GM23338 (cell line): ENCODE measurements around the gene CX3CL1. TPM values are rescaled to one million over a fixed set of nuclear protein-coding genes. Genes with fewer than 3 reads are reported as not detected.

Experiments
- ATAC-seq: fragments of 200-7000 bp; cut with Tn5 transposase; 3 replicates; pipeline ENCODE4 v1.9.1; 2020
- DNase-seq: peaks from one replicate; pipeline ENCODE4 v3.0.0-alpha.2; 2015; ENCODE audit warnings: low spot score
- H2AFZ ChIP-seq: fragments of 200-600 bp; sonication (generic); 2 replicates; pipeline ENCODE4 v1.8.0; 2016; ENCODE audit warnings: antibody characterized with exemption, mild to moderate bottlenecking, moderate library complexity
- H3F3A ChIP-seq: fragments of 200-600 bp; sonication (generic); replicated peaks from 2 replicates; pipeline ENCODE4 v1.8.0; 2017; ENCODE audit warnings: antibody characterized with exemption, mixed run types, low read depth
- H3K27ac ChIP-seq: fragments of 200-600 bp; sonication (generic); 2 replicates; pipeline ENCODE4 v1.6.1; 2016; ENCODE audit warnings: low read depth
- H3K27me3 ChIP-seq: fragments of 200-600 bp; sonication (generic); 2 replicates; pipeline ENCODE4 v1.8.0; 2016; ENCODE audit warnings: mild to moderate bottlenecking, mixed run types, moderate library complexity; ENCODE audit not compliant: insufficient read depth
- H3K36me3 ChIP-seq: fragments of 200-600 bp; sonication (generic); 2 replicates; pipeline ENCODE4 v1.8.0; 2016; ENCODE audit warnings: mild to moderate bottlenecking; ENCODE audit not compliant: insufficient read depth
- H3K4me1 ChIP-seq: fragments of 200-600 bp; sonication (generic); 2 replicates; pipeline ENCODE4 v1.8.0; 2016; ENCODE audit warnings: mild to moderate bottlenecking, moderate library complexity; ENCODE audit not compliant: insufficient read depth
- H3K4me2 ChIP-seq: fragments of 200-600 bp; sonication (generic); 2 replicates; pipeline ENCODE4 v1.7.1; 2017; ENCODE audit warnings: mixed run types
- H3K4me3 ChIP-seq: fragments of 200-600 bp; sonication (generic); 2 replicates; pipeline ENCODE4 v1.6.1; 2016; ENCODE audit warnings: mixed run types
- H3K79me2 ChIP-seq: fragments of 200-600 bp; sonication (generic); replicated peaks from 2 replicates; pipeline ENCODE4 v1.8.0; 2017; ENCODE audit warnings: mild to moderate bottlenecking; ENCODE audit not compliant: insufficient read depth
- H3K9me2 ChIP-seq: fragments of 200-600 bp; sonication (generic); 2 replicates; pipeline ENCODE4 v1.8.0; 2017; ENCODE audit not compliant: insufficient read depth
- H4K20me1 ChIP-seq: fragments of 200-600 bp; sonication (generic); replicated peaks from 2 replicates; pipeline ENCODE4 v1.8.0; 2017; ENCODE audit warnings: mild to moderate bottlenecking; ENCODE audit not compliant: insufficient read depth
- H3K27ac Mint-ChIP-seq: 2 replicates; pipeline ENCODE4 v1.8.0; 2020; ENCODE audit warnings: inconsistent platforms, mild to moderate bottlenecking, moderate library complexity, mixed read lengths
- H3K27me3 Mint-ChIP-seq: 3 replicates; pipeline ENCODE4 v1.8.0; 2022; ENCODE audit warnings: low read depth, mild to moderate bottlenecking, moderate library complexity, mixed read lengths, inconsistent platforms; ENCODE audit not compliant: insufficient read depth, poor library complexity
- H3K36me3 Mint-ChIP-seq: 3 replicates; pipeline ENCODE4 v1.8.0; 2021; ENCODE audit warnings: low read depth, mild to moderate bottlenecking, inconsistent platforms, moderate library complexity, mixed read lengths
- H3K4me1 Mint-ChIP-seq: 3 replicates; pipeline ENCODE4 v1.8.0; 2020; ENCODE audit warnings: mild to moderate bottlenecking, inconsistent platforms, mixed read lengths
- H3K4me3 Mint-ChIP-seq: 3 replicates; pipeline ENCODE4 v1.8.0; 2021; ENCODE audit warnings: moderate library complexity, mild to moderate bottlenecking, inconsistent platforms, mixed read lengths
- H3K9me3 Mint-ChIP-seq: 3 replicates; pipeline ENCODE4 v1.8.0; 2020; ENCODE audit warnings: moderate library complexity, mild to moderate bottlenecking, inconsistent platforms, mixed read lengths
- CREB1 ChIP-seq: fragments of 250-450 bp; sonication (Bioruptor Pico); IDR thresholded peaks from 2 replicates; pipeline ENCODE4 v1.5.0; 2020; ENCODE audit warnings: low read depth, mild to moderate bottlenecking, moderate library complexity
- EZH2 ChIP-seq: fragments of 200-600 bp; sonication (generic); IDR thresholded peaks from one replicate; pipeline ENCODE4 v1.8.0; 2017; ENCODE audit warnings: antibody characterized with exemption, mild to moderate bottlenecking, low read depth; ENCODE audit not compliant: unreplicated experiment
- EZH2phosphoT487 ChIP-seq: fragments of 200-600 bp; sonication (generic); IDR thresholded peaks from one replicate; pipeline ENCODE4 v1.8.1; 2018; ENCODE audit warnings: antibody characterized with exemption; ENCODE audit not compliant: unreplicated experiment
- JUNB ChIP-seq: IDR thresholded peaks from one replicate; pipeline ENCODE4 v1.6.1; 2016; ENCODE audit warnings: antibody characterized with exemption; ENCODE audit not compliant: unreplicated experiment
- NANOG ChIP-seq: IDR thresholded peaks from 2 replicates; pipeline ENCODE4 v1.6.1; 2016; ENCODE audit warnings: antibody characterized with exemption, borderline replicate concordance
- POLR2AphosphoS5 ChIP-seq: IDR thresholded peaks from 2 replicates; pipeline ENCODE4 v1.6.1; 2016; ENCODE audit warnings: antibody characterized with exemption, low read depth
- STAT1 ChIP-seq: IDR thresholded peaks from one replicate; pipeline ENCODE4 v1.6.1; 2016; ENCODE audit warnings: antibody characterized with exemption; ENCODE audit not compliant: unreplicated experiment
- ZNF114 ChIP-seq: fragments of 250-450 bp; sonication (Bioruptor Pico); IDR thresholded peaks from 2 replicates; pipeline ENCODE4 v1.5.0; 2020; ENCODE audit warnings: mild to moderate bottlenecking, moderate library complexity
- ZNF331 ChIP-seq: fragments of 250-450 bp; sonication (Bioruptor Pico); IDR thresholded peaks from 2 replicates; pipeline ENCODE4 v1.5.0; 2020; ENCODE audit warnings: low read depth, mild to moderate bottlenecking, moderate library complexity
- polyA plus RNA-seq: library from polyadenylated mRNA; unstranded; fragments of >200 nt; fragmentation: Nextera tagmentation; extraction: Ambion mirVana; gene quantifications from 2 replicates; pipeline ENCODE4 v1.2.1, GENCODE V29; 2016
- total RNA-seq: library from RNA; depleted of rRNA; stranded (reverse); fragments of >200 nt; shearing (Covaris generic); gene quantifications from 2 replicates; pipeline ENCODE4 v1.2.3, GENCODE V29; 2014
- TF ChIP-seq, protein P1 (sequence below): IDR thresholded peaks from one replicate; pipeline ENCODE4 v1.6.1; 2018; ENCODE audit warnings: antibody characterized with exemption; ENCODE audit not compliant: unreplicated experiment
- TF ChIP-seq, protein P2 (sequence below), 2 experiments: fragments of 200-600 bp in 1 of 2; sonication (generic) in 1 of 2; conservative IDR thresholded peaks; 2 replicates each; pipeline versions ENCODE4 v1.5.1 to v1.6.1; 2016 to 2017; ENCODE audit warnings: antibody characterized with exemption in 2 of 2, low read depth in 2 of 2, mild to moderate bottlenecking in 2 of 2, moderate library complexity in 1 of 2
- TF ChIP-seq, protein P3 (sequence below): IDR thresholded peaks from 2 replicates; pipeline ENCODE4 v1.6.1; 2016; ENCODE audit warnings: antibody characterized with exemption

Gene CX3CL1
- total and polyA plus RNA-seq, 2 experiments from 2014 or later: 0.24 to 2.8 TPM

DNA sequence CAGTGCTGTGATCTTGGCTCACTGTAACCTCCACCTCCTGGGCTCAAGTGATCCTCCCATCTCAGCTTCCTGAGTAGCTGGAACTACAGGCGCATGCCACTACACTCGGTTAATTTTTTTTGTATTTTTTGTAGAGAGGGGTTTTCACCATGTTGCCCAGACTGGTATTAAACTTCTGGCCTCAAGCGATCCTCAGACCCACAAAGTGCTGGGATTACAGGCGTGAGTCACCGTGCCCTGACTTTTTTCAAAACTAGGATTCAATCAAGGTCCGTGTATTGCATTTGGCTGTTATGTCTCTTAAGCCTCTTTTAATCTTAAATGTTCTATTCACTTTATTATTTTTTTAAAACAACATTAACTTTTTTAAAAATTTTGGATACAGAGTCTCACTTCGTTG lies 18.0 kb upstream of the CX3CL1 start:
- DNase-seq (no peak), ATAC-seq (no peak)
- no peak overlapping the region for H3K4me3 Mint-ChIP-seq
- Histone ChIP-seq H3F3A (no peaks in the 10 kb centered on the region), H3K27ac (no peak overlapping the region), H3K9me2 (no peaks in the 10 kb centered on the region), H3K4me3 (no peak overlapping the region), H3K79me2 (no peaks in the 10 kb centered on the region), H2AFZ (no peak overlapping the region), H3K4me1 (no peaks in the 10 kb centered on the region), H3K4me2 (no peak overlapping the region), H3K36me3 (no peaks in the 10 kb centered on the region), H3K27me3 (no peaks in the 10 kb centered on the region), H4K20me1 (no peaks in the 10 kb centered on the region; the same call in 1 of the 2 replicates)
- TF ChIP-seq JUNB (no peak), CREB1 (CRISPR knock-in tag) (no peak), ZNF114 (no peak), STAT1 (no peak), EZH2phosphoT487 (no peak), NANOG (no peak), EZH2 (no peak), ZNF331 (CRISPR knock-in tag) (no peak), POLR2AphosphoS5 (no peak)
- TF ChIP-seq, protein P1, sequence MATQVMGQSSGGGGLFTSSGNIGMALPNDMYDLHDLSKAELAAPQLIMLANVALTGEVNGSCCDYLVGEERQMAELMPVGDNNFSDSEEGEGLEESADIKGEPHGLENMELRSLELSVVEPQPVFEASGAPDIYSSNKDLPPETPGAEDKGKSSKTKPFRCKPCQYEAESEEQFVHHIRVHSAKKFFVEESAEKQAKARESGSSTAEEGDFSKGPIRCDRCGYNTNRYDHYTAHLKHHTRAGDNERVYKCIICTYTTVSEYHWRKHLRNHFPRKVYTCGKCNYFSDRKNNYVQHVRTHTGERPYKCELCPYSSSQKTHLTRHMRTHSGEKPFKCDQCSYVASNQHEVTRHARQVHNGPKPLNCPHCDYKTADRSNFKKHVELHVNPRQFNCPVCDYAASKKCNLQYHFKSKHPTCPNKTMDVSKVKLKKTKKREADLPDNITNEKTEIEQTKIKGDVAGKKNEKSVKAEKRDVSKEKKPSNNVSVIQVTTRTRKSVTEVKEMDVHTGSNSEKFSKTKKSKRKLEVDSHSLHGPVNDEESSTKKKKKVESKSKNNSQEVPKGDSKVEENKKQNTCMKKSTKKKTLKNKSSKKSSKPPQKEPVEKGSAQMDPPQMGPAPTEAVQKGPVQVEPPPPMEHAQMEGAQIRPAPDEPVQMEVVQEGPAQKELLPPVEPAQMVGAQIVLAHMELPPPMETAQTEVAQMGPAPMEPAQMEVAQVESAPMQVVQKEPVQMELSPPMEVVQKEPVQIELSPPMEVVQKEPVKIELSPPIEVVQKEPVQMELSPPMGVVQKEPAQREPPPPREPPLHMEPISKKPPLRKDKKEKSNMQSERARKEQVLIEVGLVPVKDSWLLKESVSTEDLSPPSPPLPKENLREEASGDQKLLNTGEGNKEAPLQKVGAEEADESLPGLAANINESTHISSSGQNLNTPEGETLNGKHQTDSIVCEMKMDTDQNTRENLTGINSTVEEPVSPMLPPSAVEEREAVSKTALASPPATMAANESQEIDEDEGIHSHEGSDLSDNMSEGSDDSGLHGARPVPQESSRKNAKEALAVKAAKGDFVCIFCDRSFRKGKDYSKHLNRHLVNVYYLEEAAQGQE: no peak
- TF ChIP-seq, protein P2, sequence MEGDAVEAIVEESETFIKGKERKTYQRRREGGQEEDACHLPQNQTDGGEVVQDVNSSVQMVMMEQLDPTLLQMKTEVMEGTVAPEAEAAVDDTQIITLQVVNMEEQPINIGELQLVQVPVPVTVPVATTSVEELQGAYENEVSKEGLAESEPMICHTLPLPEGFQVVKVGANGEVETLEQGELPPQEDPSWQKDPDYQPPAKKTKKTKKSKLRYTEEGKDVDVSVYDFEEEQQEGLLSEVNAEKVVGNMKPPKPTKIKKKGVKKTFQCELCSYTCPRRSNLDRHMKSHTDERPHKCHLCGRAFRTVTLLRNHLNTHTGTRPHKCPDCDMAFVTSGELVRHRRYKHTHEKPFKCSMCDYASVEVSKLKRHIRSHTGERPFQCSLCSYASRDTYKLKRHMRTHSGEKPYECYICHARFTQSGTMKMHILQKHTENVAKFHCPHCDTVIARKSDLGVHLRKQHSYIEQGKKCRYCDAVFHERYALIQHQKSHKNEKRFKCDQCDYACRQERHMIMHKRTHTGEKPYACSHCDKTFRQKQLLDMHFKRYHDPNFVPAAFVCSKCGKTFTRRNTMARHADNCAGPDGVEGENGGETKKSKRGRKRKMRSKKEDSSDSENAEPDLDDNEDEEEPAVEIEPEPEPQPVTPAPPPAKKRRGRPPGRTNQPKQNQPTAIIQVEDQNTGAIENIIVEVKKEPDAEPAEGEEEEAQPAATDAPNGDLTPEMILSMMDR (conservative IDR thresholded peaks at IDR 0.05; ENCODE audit: low read depth in 2 of 2): no peak
- TF ChIP-seq, protein P3, sequence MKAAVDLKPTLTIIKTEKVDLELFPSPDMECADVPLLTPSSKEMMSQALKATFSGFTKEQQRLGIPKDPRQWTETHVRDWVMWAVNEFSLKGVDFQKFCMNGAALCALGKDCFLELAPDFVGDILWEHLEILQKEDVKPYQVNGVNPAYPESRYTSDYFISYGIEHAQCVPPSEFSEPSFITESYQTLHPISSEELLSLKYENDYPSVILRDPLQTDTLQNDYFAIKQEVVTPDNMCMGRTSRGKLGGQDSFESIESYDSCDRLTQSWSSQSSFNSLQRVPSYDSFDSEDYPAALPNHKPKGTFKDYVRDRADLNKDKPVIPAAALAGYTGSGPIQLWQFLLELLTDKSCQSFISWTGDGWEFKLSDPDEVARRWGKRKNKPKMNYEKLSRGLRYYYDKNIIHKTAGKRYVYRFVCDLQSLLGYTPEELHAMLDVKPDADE: no peak
- no peaks in the 10 kb centered on the region for H3K27me3 Mint-ChIP-seq
- no peak overlapping the region for H3K27ac Mint-ChIP-seq
- no peaks in the 10 kb centered on the region for H3K36me3 Mint-ChIP-seq
- peaks cover 6% of the 10 kb centered on the region; the same call in 1 of the 3 replicates for H3K4me1 Mint-ChIP-seq
- H3K9me3 Mint-ChIP-seq: no peaks in the 10 kb centered on the region; the same call in 2 of the 3 replicates
